GM18520 (cell line): ENCODE data around the gene SH3BP5.

Experiments
- ATAC-seq: cut with Tn5 transposase; IDR thresholded peaks from one replicate; pipeline ENCODE4 v1.9.1; 2021; ENCODE audit not compliant: unreplicated experiment

Gene SH3BP5

DNA sequence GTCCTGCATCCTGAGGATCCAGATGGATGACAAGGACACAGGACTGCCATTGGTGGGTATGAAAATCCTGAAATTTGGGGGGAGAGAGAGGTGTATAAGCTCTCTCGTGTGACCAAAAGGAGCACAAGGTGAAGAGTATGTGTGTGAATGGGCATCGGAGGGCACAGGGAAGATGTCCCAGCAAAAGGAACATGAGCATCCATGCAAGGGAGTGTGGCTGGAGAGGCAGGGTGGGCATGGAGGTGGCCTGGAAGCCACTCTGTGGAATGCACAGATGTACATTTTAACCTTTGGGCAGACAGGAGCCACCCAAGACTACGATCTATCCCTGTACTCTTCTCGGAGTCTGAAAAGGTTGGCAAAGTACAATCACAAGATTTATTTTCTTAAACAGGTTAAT is 71.9 kb downstream of the SH3BP5 start:
- no peak for ATAC-seq

DNA sequence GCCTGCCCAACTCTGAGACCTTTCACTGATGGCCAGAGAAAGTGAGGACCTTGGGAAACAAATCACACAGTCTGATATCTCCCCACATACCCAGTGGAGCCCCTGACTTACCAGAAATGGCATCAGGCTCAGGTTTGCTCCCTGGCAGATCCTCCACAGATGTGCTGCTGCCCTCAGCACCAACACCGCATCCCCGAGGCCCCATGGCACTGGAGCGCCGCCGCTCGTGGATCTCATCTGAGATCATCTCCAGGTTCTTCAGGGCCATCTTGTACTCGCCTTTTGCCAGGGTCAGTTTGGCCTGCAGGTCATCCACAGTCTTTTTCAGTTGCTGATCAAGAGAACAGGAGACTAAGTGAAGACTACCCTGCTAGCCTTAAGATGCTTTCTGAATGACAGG is 73.7 kb downstream of the SH3BP5 start:
- ATAC-seq = no peak

GRCh38 chr3:15256861-15257341 is 75.5 kb downstream of the SH3BP5 start:
- ATAC-seq = no peak

DNA sequence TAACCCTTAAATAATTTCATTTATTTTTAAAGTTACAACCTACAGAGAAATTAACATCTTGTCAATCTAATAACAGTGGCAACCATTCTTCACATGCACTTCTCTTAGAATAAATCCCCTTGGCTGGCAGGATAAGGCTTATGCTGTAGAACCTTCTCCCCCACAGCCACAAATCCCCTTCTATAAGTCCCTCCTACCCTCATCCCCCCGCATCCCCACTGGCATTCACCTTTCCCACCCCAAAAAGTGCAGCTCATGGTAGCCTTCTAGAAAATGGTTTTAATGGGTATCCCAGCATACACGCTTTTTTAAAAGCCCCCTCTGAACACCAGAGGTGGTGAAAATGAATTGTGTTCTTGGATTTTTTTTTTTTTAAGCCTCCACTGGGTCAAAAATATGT is 77.2 kb downstream of the SH3BP5 start:
- ATAC-seq = no peak

DNA sequence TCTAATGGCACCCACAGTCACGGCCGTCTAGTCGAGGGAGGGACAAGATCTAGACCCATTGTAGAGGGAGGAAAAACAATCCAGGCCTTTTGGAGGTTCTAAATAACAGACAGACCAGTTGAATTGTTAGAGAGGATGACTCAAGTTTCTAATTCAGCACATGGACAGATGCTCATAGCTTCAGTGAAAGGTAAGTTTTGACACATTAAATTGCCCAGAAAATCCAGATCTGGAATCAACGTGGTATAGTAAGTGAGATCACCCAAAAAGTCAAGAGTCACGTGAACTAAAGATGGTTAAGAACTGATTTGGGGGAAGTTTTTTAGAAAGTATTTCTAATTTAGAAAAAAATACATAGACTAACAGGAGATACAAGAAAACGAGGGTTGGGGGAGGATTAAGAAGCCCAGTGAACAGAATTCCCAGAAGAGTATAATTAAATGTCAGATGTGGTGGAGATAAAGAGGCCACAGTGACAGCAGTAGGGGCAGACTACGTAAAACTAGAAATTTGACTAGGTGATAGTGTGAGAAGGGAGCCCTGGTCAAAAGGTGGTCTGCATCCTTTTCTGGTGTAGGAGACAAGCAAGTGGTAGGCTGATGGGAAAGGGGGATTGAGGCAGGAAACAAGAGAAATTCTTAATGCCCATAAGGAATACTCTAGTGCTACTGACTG is 79.2 kb downstream of the SH3BP5 start:
- no peak for ATAC-seq

DNA sequence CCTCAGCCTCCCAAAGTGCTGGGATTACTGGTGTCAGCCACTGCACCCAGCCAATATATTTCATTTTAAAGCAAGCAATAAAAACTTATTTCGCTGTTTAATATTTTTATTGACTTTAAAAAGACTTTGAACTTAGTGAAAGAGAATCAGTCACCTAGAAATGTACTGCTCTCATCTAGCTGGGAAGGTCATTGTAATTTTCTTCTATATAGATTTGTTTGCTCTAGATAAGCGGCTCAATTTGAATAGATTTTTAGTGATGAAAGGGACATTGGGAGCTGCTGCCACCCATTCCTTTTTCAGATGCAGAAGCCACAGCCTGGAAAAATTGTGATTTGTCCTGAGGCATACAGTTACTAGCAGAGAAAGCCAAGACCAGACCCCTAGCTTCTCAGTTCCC is 86.2 kb downstream of the SH3BP5 start:
- ATAC-seq = no peak

DNA sequence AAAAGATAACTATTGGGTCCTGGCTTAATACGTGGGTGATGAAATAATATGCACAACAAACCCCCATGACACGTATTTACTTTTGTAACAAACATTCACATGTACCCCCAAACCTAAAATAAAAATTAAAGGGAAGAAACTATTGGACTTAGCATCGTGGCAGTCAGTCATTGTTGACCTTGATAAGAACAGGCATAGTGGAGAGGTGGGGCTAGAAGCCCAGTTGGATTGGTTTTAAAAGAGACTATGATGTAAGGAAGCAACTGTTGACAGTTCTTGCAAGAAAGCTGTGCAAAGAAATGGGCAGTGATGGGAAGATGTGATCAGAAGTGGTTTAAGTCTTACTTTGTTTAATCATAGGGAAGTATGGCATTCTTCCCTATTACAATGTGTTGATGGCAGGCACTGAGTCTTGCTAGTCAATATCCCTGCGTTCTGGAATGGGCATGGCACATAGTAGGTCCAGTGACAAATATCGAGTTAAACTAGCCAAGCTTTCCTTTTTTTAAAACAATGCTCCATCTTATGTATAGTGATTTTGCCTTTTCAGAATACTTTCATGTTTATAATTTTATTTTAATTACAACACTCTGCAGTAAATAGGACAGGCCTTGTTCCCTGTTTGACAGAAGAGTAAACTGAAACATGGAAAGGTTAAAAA is 88.4 kb downstream of the SH3BP5 start:
- ATAC-seq = no peak

GRCh38 chr3:15241341-15241740 is 91.0 kb downstream of the SH3BP5 start:
- ATAC-seq = no peak

DNA sequence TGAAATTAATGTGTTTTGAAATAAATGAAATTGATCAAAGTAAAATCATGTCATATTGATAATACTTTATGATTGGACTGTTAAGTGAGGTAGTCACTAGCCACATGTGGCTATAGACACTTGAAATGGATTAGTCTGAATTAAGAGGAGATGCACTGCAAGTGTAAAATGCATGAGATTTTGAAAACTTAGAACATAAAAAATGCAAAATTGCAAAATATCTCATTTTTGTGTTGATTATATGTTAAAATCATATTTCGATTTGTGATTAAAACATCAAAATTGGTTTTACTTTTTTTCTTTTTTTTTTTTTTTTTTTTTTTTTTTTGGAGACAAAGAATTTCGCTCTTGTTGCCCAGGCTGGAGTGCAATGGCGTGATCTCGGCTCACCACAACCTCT is 103.1 kb downstream of the SH3BP5 start:
- no peak for ATAC-seq

DNA sequence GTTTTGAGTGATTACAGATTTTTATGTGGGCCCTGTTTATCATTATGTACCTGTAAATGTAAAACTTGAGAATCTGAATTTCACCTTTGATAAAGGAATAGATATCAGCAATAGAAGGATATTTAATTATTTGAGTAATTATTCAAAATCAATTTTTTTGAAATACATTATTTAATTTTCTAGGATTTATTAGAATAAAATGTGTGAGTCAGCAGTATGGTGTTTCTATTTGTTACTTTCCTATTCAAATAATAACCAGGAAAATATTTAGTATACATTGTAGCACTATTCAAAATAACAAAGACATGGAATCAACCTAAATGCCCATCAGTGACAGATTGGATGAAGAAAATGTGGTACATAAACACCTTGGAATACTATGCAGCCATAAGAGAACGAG is 104.2 kb downstream of the SH3BP5 start:
- ATAC-seq = no peak

DNA sequence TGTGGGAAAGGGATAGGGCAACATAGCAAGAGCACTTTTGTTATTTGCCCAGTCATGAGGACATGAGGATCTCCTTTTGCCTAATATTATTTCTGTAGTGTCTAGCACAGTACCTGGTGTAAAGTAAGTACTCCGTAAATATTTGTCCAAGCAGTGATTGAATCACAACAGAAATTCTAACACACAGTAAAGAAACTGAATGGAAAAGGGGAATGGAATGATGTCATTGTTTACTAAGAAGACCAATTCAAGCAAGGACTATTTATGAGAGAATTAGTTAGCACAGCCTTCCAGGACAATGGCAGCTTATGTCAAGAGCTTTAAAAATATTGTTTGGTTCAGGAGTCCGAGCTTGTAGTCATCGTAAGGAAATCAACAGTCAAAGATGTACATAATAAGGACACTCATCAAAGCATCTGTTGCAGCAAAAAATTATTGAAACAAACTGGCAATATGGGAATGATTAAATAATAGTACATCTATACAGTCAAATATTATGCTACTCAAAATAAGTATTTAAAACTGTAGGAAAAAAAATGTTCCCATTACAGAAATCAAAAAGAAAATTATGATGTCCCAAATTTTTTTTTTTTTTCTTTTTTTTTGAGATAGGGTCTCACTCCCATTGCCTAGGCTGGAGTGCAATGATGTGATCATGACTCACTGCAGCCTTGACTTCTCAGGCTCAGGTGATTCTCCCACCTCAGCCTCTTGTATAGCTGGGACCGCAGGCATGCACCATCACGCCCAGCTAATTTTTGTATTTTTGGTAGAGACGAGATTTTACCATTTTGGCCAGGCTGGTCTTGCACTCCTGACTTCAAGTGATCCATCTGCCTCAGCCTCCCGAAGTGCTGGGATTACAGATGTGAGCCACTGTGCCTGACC is 108.5 kb downstream of the SH3BP5 start:
- no peak for ATAC-seq

- ATAC-seq = no peak
Measured at GRCh38 chr3:15221574-15222217, 110.7 kb downstream of the SH3BP5 start.

- ATAC-seq = no peak
Measured at GRCh38 chr3:15220661-15221060, 111.7 kb downstream of the SH3BP5 start.

GRCh38 chr3:15220056-15220455 is 112.3 kb downstream of the SH3BP5 start:
- ATAC-seq = no peak

- no peak for ATAC-seq
Measured at GRCh38 chr3:15218689-15219088, 113.7 kb downstream of the SH3BP5 start.

DNA sequence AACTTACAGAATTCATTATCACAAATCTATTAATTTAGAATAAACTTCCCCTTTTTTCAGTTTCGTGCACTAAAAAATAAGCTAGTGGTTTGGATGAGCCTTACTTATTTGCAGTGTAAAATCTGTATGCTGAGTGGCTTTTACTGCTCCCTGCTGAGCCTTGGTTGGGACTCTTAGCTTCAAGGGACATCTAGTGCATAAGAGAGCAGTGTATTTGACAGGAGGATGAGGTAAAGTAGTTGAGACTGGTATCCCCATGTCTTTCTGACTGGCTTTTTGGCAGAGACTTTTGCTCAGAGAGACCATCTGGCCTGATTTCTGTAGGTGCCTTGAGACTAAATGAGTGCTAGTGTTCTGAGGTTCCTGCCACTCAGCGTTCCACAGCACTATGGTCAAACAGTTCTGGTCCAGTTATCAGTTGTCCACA is 114.5 kb downstream of the SH3BP5 start:
- no peak for ATAC-seq

DNA sequence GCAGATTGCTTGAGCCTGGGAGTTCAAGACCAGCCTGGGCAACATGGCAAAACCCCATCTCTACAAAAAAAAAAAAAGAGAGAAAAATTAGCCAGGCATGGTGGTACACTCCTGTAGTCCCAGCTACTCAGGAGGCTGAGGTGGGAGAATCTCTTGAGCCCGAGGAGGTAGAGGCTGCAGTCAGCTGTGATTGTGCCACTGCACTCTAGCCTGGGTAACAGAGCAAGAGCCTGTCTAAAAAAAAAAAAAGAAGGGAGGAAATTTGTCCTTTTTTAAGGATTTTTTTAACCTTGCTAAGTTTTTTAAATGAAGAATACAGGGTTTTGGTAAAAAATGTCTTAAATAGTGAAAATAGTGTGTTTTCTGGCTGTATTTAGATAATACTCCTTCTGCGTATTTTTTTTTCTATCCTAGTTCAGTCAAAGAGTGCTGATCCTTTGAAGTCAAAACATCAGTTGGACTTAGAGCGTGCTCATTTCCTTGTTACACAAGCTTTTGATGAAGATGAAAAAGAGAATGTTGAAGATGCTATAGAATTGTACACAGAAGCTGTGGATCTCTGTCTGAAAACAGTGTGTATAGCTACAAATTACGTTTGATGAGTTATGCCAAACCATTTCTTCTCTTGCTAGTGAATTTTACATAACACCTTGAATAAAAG is 115.2 kb downstream of the SH3BP5 start:
- no peak for ATAC-seq

- ATAC-seq = no peak
Measured at GRCh38 chr3:15216501-15216900, 115.9 kb downstream of the SH3BP5 start.

- ATAC-seq = no peak
Measured at GRCh38 chr3:15215996-15216395, 116.4 kb downstream of the SH3BP5 start.

GRCh38 chr3:15214758-15215157 is 117.6 kb downstream of the SH3BP5 start:
- ATAC-seq = no peak

- ATAC-seq = no peak
Measured at GRCh38 chr3:15211937-15212336, 120.4 kb downstream of the SH3BP5 start.
